ENCODE results near the gene FBN3.
"Not testable (repeated sequence)": the region's sequence is repeated elsewhere in the genome, so short reads cannot be mapped to it uniquely, and the experiment has no call there.

FBN3 gene

GRCh38 chr19:8115805-8116396 lies 33.5 kb downstream of the FBN3 start:
- no peak for FAIRE-seq

- no peak for FAIRE-seq
These were observed 36.4 kb downstream of the FBN3 start for GRCh38 chr19:8113017-8113416.

- FAIRE-seq = no peak
These were observed 38.0 kb downstream of the FBN3 start for GRCh38 chr19:8111376-8111775.

- FAIRE-seq = no peak
These were observed 38.5 kb downstream of the FBN3 start for GRCh38 chr19:8110931-8111330.

GRCh38 chr19:8109890-8110662 lies 39.3 kb downstream of the FBN3 start:
- no peak for FAIRE-seq

GRCh38 chr19:8109455-8109854 lies 39.9 kb downstream of the FBN3 start:
- FAIRE-seq = no peak

GRCh38 chr19:8108560-8109445 lies 40.6 kb downstream of the FBN3 start:
- FAIRE-seq = no peak

GRCh38 chr19:8107301-8107903 lies 42.0 kb downstream of the FBN3 start:
- FAIRE-seq = no peak

GRCh38 chr19:8105471-8105870 lies 43.9 kb downstream of the FBN3 start:
- FAIRE-seq = no peak

- not testable (repeated sequence) for FAIRE-seq
These were observed 47.5 kb downstream of the FBN3 start for GRCh38 chr19:8101910-8102309.

GRCh38 chr19:8101311-8101710 lies 48.1 kb downstream of the FBN3 start:
- FAIRE-seq = no peak

GRCh38 chr19:8097681-8098567 lies 51.5 kb downstream of the FBN3 start:
- FAIRE-seq = no peak

GRCh38 chr19:8097198-8097597 lies 52.2 kb downstream of the FBN3 start:
- FAIRE-seq = no peak

GRCh38 chr19:8096071-8096470 lies 53.3 kb downstream of the FBN3 start:
- FAIRE-seq = no peak

- FAIRE-seq = no peak
These were observed 54.0 kb downstream of the FBN3 start for GRCh38 chr19:8095354-8095886.

- FAIRE-seq = no peak
These were observed 55.1 kb downstream of the FBN3 start for GRCh38 chr19:8094336-8094735.

- FAIRE-seq = no peak
These were observed 55.7 kb downstream of the FBN3 start for GRCh38 chr19:8093740-8094139.

GRCh38 chr19:8090950-8091349 lies 58.4 kb downstream of the FBN3 start:
- FAIRE-seq = no peak

GRCh38 chr19:8089664-8090601 lies 59.5 kb downstream of the FBN3 start:
- no peak for FAIRE-seq

GRCh38 chr19:8088752-8089663 lies 60.4 kb downstream of the FBN3 start:
- no peak for FAIRE-seq
